ENCODE measurements around the gene CAMK2A. TPM values are rescaled to one million over a fixed set of nuclear protein-coding genes. Genes with fewer than 3 reads are reported as not detected.

Gene CAMK2A
- total and polyA plus RNA-seq, 2 of the 4 experiments (the other 2 are of a cell fraction), result 0.18 to 0.19 TPM

DNA sequence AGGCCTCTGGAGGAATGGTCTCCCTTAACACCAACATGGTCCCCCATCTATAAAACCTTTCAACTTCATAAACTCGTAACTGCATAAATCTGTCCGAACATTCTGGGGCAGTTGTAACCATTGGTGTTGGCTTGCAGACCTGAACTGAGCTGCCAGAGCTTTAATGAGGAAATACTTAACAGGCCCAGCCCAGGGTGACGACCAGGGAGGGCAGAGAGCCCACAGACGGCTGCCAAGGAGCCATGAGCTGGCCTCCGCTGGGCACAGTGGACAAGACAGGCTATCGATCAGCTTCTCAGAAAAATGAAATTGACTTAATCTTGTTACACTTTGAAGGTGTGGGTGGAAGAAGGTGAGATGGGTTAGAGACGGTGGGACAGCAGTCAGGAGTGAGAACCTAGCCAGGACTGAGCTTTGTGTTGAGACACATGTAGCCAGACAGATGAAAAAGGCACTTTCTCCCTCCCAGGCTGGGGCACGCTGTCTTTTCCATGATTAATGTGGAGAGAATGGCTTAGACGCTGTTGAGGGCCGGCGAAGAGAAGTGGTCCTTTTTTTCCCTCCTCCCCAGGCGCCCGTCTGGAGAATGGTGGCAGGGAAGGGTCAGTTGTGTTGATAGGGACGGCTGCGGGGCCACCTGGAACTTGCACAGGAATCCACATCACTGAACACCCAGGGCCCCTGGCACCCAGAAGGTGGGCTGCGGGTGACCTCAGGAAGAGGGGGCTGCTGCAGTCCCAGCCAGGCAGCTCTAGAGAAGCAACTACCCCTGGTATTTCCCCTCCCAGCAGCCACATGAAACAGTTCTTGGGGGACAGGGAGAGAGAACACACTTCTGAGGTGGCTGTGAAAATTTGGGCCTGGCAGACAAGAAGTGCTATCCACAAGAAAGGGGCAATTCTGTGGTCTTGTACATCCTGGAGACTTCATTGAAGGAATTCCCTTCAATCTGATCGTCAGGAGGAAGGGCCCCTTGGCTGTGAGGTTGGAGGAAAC is 40.6 kb upstream of the CAMK2A start:
- Histone ChIP-seq H2BK120ac (ENCODE audit: low read depth, low read length) (no peak overlapping the region), H3K4ac (ENCODE audit: low read depth, low read length) (no peak overlapping the region), H3K4me1 (ENCODE audit: control insufficient read depth, insufficient read depth, low read length) (peaks cover 4% of the 10 kb centered on the region; the same call in 1 of the 2 replicates), H2AK5ac (ENCODE audit: low read depth, low read length) (no peak overlapping the region), H3K9ac (ENCODE audit: low read depth, low read length) (no peak overlapping the region), H3K27me3 (ENCODE audit: control insufficient read depth, insufficient read depth, low read length) (peaks cover 3% of the 10 kb centered on the region; the same call in 1 of the 2 replicates), H2BK15ac (ENCODE audit: low read depth, low read length) (no peak overlapping the region), H3K18ac (ENCODE audit: low read depth, low read length) (no peak overlapping the region), H3K4me2 (ENCODE audit: low read depth, low read length) (no peak overlapping the region), H2BK20ac (ENCODE audit: low read depth, low read length) (no peak overlapping the region), H3K23ac (ENCODE audit: low read depth, low read length) (no peak overlapping the region), H2AK9ac (replicated peaks; ENCODE audit: low read depth, low read length, poor library complexity) (no peak overlapping the region), H3K4me3 (ENCODE audit: insufficient read depth, low read depth, low read length) (no peak overlapping the region), H3K36me3 (ENCODE audit: control insufficient read depth, insufficient read depth, low read length) (no peaks in the 10 kb centered on the region), H3K27ac (ENCODE audit: insufficient read depth, low read length) (no peak overlapping the region), H3K14ac (replicated peaks; ENCODE audit: low read depth, low read length) (no peak overlapping the region), H4K91ac (ENCODE audit: insufficient read depth, low read depth, low read length) (no peak overlapping the region), H4K8ac (ENCODE audit: low read depth in 2 of 2, low read length in 2 of 2) (no peak overlapping the region), H3K9me3 (ENCODE audit: control insufficient read depth, insufficient read depth, low read length) (no peaks in the 10 kb centered on the region), H3K9me1 (ENCODE audit: insufficient read depth, low read length) (peaks cover 9% of the 10 kb centered on the region; the same call in 1 of the 2 replicates), H4K20me1 (ENCODE audit: insufficient read depth, low read length) (no peaks in the 10 kb centered on the region), H4K5ac (ENCODE audit: low read depth, low read length) (no peak overlapping the region), H3K56ac (ENCODE audit: extremely low read depth, insufficient read depth, low read length) (no peak overlapping the region), H2AFZ (replicated peaks; ENCODE audit: low read length, poor library complexity) (no peak overlapping the region), H3K79me1 (ENCODE audit: low read depth in 1 of 2, low read length in 2 of 2) (no peaks in the 10 kb centered on the region), H2BK5ac (ENCODE audit: low read depth, low read length, poor library complexity, severe bottlenecking) (no peak overlapping the region)
- no TSS peak for BruUV-seq (replicated peaks)
- TF ChIP-seq RAD21 (IDR thresholded peaks at IDR 0.05; ENCODE audit: low read length) (no peak), MAZ (IDR thresholded peaks at IDR 0.05; ENCODE audit: borderline replicate concordance, low read depth, low read length) (no peak), POLR2A (IDR thresholded peaks at IDR 0.05; ENCODE audit: low read depth, low read length) (no peak), NFE2L2 (IDR thresholded peaks at IDR 0.05; ENCODE audit: low read depth, low read length) (no peak), USF2 (IDR thresholded peaks at IDR 0.05; ENCODE audit: low read depth, low read length) (no peak), FOS (IDR thresholded peaks at IDR 0.05; ENCODE audit: low read depth, low read length) (no peak), MAFK (IDR thresholded peaks at IDR 0.05; ENCODE audit: low read depth, low read length) (no peak), BHLHE40 (IDR thresholded peaks at IDR 0.05; ENCODE audit: low read depth, low read length) (no peak), RFX5 (IDR thresholded peaks at IDR 0.05; ENCODE audit: low read depth, low read length) (no peak), RCOR1 (IDR thresholded peaks at IDR 0.05; ENCODE audit: insufficient replicate concordance, low read length) (no peak), CTCF (conservative IDR thresholded peaks at IDR 0.05; ENCODE audit: low read depth, low read length) (no peak)
- POLR2A ChIA-PET (ENCODE audit: unreplicated experiment), result no interaction called here
- intact Hi-C loops (cut with micrococcal nuclease), result no loop called here
- 60% methylated on average over 1 of the region's 17 CpGs; no CpG with 5 or more reads in 1 of the 2 experiments for WGBS, 2 experiments (ENCODE audit: extremely low coverage in 2 of 2, insufficient read length in 1 of 2)
- dilution Hi-C loops (cut with HindIII; ENCODE audit: low sequenced_read_pairs, unreplicated experiment), result no loop called here
- CTCF ChIA-PET, result no interaction called here
- in situ Hi-C loops (cut with MboI; ENCODE audit: low sequenced_read_pairs), result no loop called here
- ATAC-seq (ENCODE audit: low read depth) (no peak), DNase-seq (no peak)

Data from IMR-90 (cell line).